ENCODE measurements around the gene FCAR.
"Not testable (repeated sequence)": the region's sequence is repeated elsewhere in the genome, so short reads cannot be mapped to it uniquely, and the experiment has no call there.

Gene FCAR

GRCh38 chr19:54905421-54905802 is 31.4 kb downstream of the FCAR start:
- no peak for TF ChIP-seq CTCF (IDR thresholded peaks at IDR 0.05; ENCODE audit: low read depth, low read length)

DNA sequence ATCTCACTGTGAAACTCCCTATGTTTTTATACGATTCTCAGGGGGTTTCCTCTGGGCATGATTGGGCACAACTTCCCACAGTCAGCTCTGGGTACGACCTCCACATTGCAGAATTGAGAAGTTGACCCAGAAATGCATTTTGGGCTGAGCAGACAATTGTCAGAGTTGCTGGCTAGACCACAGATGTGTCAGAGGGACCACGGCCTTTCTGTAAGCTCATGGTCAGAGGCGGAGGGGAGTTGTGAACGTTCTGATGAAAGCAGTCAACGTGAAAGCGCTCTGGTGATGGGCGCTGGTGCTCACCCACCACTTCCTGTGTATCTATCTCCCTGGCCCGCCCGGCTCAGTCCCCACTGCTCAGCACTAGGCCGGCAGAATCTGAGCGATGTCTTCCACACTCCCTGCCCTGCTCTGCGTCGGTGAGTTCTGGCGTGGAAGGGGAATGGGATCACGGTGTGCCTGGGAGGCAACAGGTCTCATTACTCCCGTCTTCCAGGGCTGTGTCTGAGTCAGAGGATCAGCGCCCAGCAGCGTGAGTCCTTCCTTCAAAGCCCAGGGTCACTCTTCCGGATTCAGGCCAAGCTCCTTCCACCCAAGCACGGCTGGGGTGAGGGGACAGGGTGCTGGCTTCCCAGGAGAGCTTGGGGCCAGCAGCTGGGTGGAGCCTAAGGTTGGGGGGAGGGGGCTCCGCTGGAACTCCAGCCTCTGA is 31.9 kb downstream of the FCAR start, which contains the start of gene NCR1:
Gene NCR1 (plus strand): TSS at position 346 of the 709 bp plus-strand sequence. CDS start 40 bp downstream, at position 386.
- no peak for TF ChIP-seq CTCF (IDR thresholded peaks at IDR 0.05; ENCODE audit: low read depth, low read length)
- DNase-seq (ENCODE audit: extremely low read depth, low read depth) = no peak

More at GRCh38 chr19:54905421-54905802, 31.4 kb downstream of the FCAR start:
- no peak for DNase-seq (ENCODE audit: extremely low read depth, low read depth)

DNA sequence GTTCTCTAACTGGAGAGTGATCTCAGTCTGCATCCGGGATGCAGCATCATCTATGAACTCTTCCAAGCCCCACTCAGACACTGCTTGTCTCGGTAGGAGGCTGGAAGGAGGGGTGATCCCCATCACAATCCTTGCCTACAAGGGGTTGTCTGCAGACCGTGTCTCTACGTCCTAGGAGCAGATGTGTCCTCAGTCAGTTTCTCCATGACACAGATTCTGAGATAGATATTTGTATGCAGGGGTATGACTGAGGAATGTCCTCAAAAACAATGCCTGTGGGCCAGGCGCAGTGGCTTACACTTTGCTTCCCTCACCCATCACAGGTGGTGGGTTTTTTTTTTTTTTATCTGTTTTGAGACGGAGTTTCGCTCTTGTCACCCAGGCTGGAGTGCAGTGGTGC is 32.8 kb downstream of the FCAR start:
- DNase-seq (ENCODE audit: extremely low read depth, low read depth) = no peak
- no peak for TF ChIP-seq CTCF (IDR thresholded peaks at IDR 0.05; ENCODE audit: low read depth, low read length)

DNA sequence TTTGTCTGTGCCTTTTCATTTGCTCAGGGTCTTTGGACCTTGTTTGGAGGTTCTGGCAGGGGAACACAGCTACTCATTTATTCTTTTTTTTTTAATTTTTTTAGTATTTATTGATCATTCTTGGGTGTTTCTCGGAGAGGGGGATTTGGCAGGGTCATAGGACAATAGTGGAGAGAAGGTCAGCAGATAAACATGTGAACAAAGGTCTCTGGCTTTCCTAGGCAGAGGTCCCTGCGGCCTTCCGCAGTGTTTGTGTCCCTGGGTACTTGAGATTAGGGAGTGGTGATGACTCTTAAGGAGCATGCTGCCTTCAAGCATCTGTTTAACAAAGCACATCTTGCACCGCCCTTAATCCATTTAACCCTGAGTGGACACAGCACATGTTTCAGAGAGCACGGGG is 33.9 kb downstream of the FCAR start:
- not testable (repeated sequence) for DNase-seq (ENCODE audit: extremely low read depth, low read depth)

DNA sequence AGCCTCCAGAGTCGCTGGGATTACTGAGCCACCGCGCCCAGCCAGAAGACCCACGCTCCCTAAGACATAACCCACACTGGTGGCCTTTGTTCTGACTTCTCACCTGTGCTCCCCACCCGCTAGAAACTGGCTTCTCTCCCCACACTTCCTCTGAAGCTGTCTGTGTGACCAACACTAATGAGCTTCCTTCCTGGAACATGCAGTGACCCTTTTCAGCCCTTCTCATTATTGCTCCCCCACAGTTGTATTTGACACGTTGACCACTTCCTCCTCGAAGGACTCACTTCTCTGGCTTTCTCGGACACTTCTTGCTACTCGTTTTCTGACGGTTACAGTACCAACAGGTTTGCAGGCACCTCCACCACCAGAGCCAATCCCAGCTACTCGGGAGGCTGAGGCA is 42.8 kb downstream of the FCAR start:
- no peak for DNase-seq (ENCODE audit: extremely low read depth, low read depth)
- no peak for TF ChIP-seq CTCF (IDR thresholded peaks at IDR 0.05; ENCODE audit: low read depth, low read length)

GRCh38 chr19:54918499-54918898 is 44.5 kb downstream of the FCAR start:
- no peak for DNase-seq (ENCODE audit: extremely low read depth, low read depth)
- TF ChIP-seq CTCF (IDR thresholded peaks at IDR 0.05; ENCODE audit: low read depth, low read length) = no peak

DNA sequence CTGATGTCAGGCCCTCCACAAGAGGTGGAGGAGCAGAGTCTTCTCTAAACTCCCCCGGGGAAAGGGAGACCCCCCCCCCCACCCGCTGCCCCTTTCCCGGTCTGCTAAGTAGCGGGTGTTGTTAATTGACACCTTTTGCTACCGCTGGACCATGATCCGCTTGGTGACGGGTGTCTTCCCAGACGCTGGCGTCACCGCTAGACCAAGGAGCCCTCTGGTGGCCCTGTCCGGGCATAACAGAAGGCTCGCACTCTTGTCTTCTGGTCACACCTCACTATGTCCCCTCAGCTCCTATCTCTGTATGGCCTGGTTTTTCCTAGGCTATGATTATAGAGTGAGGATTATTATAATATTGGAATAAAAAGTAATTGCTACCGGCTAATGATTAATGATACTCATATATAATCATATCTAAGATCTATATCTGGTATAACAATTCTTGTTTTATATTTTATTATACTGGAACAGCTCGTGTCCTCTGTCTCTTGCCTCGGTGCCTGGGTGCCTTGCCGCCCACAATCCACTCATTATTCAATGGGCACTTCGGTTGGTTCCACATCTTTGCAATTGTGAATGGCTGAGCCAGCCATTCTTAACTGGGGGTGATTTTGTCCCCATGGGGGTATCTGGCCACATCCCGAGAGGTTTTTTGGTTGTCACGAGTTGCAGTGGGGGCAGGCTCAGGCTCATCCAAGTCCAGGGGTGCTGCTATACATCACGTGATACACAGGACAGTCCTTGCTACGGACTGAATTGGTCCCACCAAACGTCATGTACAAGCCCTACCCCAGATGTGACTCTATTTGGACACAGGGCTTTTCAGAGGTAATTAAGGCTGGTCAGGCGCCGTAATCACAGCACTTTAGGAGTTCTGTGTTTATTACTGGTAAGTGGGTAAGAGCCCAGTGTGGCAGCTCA is 45.9 kb downstream of the FCAR start:
- DNase-seq (ENCODE audit: extremely low read depth, low read depth) = not testable (repeated sequence)

DNA sequence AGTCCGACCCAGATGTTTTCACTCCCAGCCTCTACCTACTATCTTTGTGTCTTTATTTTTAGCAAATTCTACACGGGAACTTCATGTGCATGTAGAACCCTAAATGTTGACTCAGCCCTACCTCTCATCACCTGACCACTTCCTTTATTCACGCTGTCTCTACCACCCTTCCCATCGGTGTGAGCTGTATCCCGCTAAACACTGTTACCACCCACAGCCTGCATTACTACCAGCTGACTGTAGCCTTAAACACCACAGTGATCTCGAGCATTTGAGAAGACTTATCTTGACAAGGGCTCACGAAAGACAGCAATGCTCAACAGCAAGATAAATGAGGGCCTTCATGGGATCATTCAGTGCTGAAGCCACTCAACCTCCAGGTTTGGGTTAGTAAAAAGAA is 47.0 kb downstream of the FCAR start:
- no peak for DNase-seq (ENCODE audit: extremely low read depth, low read depth)
- no peak for TF ChIP-seq CTCF (IDR thresholded peaks at IDR 0.05; ENCODE audit: low read depth, low read length)
